Transverse colon (tissue), 4 donors: ENCODE results near the gene CD6.

ENCODE experiments used
- CTCF ChIP-seq, 5 experiments: fragments of 200-600 bp in 3 of 5; fragments of 450-650 bp in 2 of 5; sonication (generic) in 3 of 5; IDR thresholded peaks; 1 replicate in 2 of 5; 2 replicates in 3 of 5; pipeline ENCODE4 v1.5.1; 2016 to 2017; ENCODE audit warnings: antibody characterized with exemption in 5 of 5, inconsistent platforms in 3 of 5, mild to moderate bottlenecking in 2 of 5, moderate library complexity in 1 of 5
- POLR2A ChIP-seq: fragments of 450-650 bp; IDR thresholded peaks from one replicate; pipeline ENCODE4 v1.6.1; 2016; ENCODE audit warnings: antibody characterized with exemption, mild to moderate bottlenecking, moderate library complexity
- POLR2AphosphoS5 ChIP-seq, 3 donors: sonication (generic); formaldehyde crosslinking; IDR thresholded peaks; one replicate each; pipeline ENCODE4 v1.6.1; 2016; ENCODE audit warnings: antibody characterized with exemption in 3 of 3

GRCh38 chr11:61048368-61049062 is 77.0 kb downstream of the CD6 start:
- TF ChIP-seq CTCF (IDR thresholded peaks at IDR 0.05): no peak
- no peak for TF ChIP-seq POLR2AphosphoS5 (IDR thresholded peaks at IDR 0.05)
- no peak for TF ChIP-seq POLR2A
